Suppressor macrophage treated with lipopolysaccharide for 4 hours (primary cell): Measurements from ENCODE around the gene FBXO34.
"Not testable (repeated sequence)": the region's sequence is repeated elsewhere in the genome, so short reads cannot be mapped to it uniquely, and the experiment has no call there.

Experiments used
- DNase-seq: peaks from one replicate; pipeline ENCODE4 v3.0.0-alpha.2; 2020

FBXO34 gene

GRCh38 chr14:55274146-55274545 lies 2.9 kb downstream of the FBXO34 start:
- no peak for DNase-seq

DNA sequence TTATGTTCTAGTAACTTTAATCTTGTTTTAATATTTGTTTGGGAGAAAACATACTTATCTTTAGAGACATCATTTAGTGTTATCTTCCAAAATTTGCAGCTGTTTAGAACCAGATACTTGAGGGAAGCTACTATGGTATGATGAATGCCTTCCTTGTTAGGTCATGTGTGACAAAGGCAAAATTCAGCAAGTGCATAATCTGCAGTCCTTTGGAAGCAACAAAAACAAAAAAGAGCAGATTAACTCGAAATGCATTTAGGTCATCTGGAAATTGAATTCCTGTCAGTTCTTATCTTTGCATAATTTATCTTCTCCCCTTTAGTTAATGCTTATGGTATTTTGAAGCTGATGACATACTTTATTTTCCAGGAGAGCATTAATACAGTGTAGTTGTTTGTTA lies 3.5 kb downstream of the FBXO34 start:
- no peak for DNase-seq

GRCh38 chr14:55276736-55277135 lies 5.5 kb downstream of the FBXO34 start:
- DNase-seq = no peak

DNA sequence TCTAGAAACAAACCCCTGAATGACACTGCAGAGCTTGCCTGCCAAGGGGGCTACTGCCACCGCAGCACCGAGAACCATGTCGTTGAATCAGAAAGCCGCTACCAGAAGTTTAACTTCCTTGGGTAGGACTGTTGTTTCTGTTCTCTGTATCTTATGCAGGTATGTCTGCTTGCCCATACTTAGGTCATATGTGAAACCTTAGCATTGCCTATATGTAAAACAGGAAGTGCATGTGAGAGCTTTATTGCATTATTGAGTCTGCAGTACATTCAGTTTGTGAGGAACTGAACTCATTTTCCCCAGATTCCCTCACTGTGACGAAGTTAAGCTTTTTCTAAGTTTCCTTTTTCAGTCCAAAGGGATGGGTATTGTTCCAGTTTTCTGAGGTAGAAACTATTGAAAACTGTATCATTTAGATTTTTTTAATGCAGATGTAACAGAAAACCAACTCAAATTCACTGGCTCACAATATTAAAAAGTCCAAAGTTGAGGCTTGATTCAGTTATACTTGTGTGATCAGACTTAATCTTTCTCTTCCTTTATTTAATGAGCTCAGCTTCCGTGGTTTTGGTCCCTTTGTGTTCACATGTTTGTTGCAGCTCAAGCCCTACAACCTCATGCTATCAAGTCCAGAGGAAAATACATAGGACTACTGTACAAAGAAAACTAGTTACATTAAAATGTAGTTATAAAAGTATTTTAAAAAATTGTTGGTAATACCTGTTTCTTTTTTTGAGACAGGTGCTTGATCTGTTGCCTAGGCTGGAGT lies 6.9 kb downstream of the FBXO34 start:
- peak; percentile 77 for DNase-seq

DNA sequence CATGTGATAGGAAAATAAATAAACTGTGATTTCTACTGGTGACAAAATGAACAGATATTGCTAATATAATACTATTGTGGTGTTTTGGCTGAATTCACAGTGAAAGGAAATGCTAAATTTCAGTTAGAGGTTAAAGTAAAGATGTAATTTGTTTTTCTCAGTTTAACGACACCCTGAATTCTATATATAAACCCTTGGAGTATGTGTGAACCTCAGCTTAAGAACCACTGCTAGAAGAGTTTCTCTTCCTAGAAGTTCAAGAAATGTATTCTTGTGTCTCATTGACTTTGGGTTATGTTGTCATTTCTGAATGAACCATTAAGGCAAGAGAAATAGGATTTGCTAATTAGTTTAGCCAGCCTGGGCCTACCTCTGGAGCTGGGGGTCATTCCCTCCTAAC lies 8.2 kb downstream of the FBXO34 start:
- no peak for DNase-seq

GRCh38 chr14:55281316-55281839 lies 10.2 kb downstream of the FBXO34 start:
- no peak for DNase-seq

GRCh38 chr14:55285048-55285652 lies 13.9 kb downstream of the FBXO34 start:
- DNase-seq = no peak

DNA sequence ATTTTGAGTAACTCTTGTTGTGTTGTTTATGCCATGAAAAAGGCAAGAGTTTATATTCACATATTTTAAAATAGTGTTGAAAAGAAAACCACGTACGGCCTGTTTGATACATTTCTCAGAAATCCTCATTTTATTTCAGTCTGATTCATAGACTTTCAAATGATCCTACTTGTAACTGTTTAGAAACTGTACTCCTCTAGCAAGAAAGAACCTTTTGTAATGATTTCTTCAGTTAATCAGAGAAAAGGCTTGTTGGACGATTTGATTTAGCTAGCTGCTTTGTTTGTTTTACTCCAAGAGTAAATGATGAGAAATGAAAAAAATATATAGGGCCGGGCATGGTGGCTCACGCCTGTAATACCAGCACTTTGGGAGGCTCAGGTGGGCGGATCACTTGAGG lies 17.2 kb downstream of the FBXO34 start:
- DNase-seq = no peak

DNA sequence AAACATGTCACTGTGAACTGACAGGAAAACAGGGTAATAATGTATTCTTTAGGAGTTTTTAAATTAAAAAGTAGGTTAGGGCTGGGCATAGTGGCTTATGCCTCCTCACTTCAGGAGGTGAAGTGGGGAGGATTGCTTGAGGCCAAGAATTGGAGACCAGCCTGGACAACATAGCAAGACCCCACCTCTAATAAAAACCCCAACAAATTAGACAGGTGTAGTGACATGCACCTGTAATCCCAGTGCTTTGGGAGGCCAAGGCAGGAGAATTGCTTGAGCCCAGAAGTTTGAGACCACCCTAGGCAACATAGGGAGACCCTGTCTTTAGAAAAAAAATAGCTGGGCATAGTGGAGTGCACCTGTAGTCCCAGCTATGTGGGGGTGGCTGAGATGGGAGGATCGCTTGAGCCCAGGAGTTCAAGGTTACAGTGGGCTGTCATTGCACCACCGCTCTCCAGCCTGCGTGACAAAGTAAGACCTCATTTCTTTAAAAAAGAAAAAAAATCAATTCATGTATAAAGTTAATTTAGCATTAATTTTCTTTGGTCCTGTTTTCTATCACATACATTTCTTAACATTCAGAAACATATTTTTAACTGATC lies 20.4 kb downstream of the FBXO34 start:
- no peak for DNase-seq

DNA sequence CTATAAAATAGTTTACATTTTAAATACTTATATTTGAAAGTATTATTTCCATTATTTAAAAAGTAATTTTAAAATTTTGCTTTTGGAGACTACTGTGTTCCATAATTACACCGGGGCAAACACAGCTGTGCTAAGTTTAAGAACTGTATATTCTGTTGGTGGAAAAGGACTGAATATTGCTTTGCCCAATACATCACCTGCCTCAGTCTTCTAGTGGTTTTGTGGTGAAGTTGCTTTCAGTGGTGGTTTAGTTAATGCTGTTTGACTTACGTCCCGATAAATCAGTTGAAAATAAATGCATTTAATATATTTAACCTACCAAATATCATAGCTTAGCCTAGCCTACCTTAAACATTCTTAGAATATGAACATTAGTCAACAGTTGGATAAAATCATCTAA lies 23.4 kb downstream of the FBXO34 start:
- no peak for DNase-seq

DNA sequence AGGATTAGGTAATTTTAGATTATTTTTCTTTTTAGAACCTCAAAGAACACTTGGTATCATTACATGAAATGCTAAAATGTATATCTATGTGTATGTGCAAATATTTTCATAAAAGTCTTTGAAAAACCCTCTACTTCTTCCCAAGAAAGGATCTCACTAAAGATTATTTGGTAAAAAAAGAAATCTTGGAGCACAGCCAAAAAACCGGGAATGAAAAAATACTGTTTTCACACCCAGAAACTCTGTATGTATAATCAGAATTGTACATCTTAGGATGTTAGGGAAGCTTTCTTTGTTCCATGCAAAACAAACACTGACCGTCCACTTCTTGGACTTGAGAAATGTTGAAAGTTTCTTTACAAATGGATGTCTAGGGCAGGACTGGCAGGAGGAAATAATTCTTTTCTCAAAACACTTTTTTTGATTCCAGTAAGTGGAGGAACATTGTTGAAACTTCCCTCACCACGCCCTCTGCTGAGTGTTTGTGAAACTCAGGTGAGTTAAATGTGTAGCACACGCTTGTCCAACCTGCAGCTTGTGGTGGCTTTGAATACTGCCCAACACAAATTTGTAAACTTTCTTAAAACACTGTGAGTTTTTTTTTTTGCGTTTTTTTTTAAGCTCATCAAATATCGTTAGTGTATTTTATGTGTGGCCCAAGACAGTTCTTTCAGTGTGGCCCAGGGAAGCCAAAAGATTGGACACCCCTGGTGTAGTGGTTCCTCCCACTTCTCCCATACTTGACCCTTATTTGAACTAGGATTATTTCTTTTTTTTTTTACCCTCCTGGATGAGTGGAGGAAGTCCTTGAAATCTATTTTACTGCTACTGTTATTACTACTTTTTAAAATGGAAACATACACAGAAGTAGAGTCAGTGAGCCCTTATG lies 26.6 kb downstream of the FBXO34 start:
- no peak for DNase-seq

DNA sequence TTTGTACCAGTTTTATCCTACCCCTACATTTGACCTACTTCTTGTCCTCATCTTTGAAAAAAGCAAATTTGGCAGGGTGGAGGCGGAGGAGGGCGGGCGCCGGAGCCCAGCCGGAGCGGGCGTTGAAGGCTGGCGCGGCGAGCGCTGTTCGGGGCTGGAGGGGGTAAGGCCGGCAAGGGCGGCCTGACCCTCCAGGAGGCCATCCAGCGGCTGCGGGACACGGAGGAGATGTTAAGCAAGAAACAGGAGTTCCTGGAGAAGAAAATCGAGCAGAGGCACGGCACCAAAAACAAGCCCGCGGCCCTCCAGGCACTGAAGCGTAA lies 27.2 kb downstream of the FBXO34 start:
- DNase-seq = no peak

DNA sequence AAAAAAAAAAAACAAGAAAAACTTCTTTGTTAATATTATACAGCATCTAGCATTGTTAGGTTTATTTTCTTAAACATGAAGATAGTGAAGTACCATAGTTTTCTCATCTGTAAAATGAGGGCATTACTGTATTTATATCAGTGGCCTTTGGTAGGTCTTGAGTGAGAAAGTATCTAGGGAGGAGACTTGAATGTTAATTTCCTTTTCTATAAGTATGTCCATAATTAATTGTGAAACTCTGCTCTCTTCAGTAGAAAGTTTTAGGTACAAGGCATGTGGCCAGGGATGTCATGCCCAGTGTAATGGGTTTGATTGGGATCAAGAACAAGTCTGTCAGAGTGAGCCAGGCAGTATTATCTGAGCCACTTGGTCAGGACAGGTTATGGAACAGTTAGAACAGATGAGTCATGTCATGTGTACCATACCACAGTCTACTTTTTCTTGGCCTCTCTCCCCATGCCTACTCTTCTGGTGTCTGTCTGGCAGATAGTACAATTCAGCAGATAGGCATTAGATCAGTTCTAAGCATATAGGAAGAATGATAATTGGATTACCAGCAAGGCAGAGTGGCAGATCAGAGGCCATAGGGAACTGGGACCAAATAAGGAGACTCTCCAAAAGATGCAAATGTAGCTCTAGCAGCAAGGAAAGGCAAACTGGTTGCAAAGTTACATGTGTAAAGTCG lies 30.4 kb downstream of the FBXO34 start:
- DNase-seq = no peak

- peak; percentile 38 for DNase-seq
Measured at GRCh38 chr14:55302367-55303124, 31.3 kb downstream of the FBXO34 start.

DNA sequence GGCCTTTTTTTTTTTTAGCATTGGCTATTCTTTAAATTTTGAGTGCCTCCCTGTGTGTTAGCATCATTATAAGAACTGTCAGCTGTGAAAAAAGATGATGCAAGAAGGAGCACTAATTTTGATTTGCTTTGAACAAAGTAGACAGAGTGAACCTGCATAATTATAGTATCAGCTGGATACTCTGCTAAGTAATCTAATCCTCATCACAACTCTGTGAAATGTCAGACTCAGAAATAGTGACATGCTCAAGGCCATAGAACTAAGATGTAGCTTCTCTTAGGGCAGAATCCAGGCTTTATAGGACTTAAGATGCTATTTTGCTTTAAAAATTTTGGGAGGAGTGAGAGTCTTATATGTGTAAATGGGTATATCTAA lies 31.9 kb downstream of the FBXO34 start:
- no peak for DNase-seq

DNA sequence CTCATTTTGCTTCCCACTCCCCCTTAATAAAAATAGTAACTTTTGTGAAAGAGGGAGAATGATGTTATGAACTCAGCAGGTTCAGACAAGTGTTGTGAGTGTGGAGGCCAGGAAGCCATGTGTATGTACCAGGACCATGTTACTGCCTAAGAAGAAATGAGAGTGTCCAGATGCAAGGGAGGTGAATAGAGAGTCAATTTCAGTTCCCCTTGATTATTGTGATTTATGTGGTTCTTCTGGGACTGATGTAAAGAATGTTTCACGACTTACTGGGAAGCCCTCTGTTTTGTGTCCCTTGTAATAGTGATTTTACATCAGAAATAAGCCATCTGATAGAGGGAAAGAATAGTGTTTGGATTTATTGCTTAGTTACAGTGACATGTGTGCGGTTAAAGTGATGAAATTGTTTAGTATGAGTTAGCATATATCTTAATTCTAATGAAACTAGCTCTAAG lies 32.5 kb downstream of the FBXO34 start:
- DNase-seq = peak; percentile 64

DNA sequence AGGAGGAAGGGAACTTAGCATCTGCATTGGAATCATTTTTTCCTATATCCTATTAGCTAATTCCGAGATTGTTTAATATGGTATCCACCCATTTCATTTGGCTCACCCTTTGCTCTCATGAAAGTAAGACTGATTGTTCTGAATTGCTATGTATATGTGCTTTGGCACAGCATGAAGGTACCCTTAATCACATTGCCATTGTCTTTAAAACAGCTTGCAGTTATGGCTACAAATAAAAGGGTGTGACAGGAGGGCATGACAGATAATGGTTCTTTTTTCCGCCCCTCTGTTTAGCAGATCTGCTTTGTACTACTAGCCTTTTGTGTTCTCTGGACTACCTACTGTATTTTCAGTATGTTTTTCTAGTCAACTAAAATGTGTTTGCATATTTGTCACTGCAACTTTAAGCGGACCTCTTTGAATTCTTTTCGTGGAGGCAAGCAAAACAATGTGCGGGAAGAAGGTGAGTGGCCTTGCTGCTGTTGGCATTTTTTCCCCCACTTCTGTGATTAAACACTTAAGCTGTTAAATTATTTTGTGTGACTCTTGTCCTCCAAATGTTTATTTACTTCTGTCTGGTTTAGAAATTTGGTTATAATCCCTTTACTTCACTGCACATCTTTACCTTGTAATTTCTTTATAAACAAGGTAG lies 35.8 kb downstream of the FBXO34 start:
- no peak for DNase-seq

GRCh38 chr14:55309154-55309553 lies 37.9 kb downstream of the FBXO34 start:
- DNase-seq = no peak

GRCh38 chr14:55309761-55310365 lies 38.6 kb downstream of the FBXO34 start:
- no peak for DNase-seq

GRCh38 chr14:55312379-55313030 lies 41.3 kb downstream of the FBXO34 start:
- DNase-seq = not testable (repeated sequence)
